VCaP (cell line): ENCODE results near the gene ACOX1.

Experiments
- H3K27ac ChIP-seq: fragments of 450-650 bp; 2 replicates; pipeline ENCODE4 v1.5.1; 2017
- CTCF ChIP-seq: fragments of 450-650 bp; conservative IDR thresholded peaks from 2 replicates; pipeline ENCODE4 v1.5.1; 2017; ENCODE audit warnings: mild to moderate bottlenecking, moderate library complexity

ACOX1 gene

GRCh38 chr17:76014100-76014924 lies 35.3 kb upstream of the ACOX1 start:
- peak; percentile 98 for TF ChIP-seq CTCF
- no peak overlapping the region; the same call in 1 of the 2 replicates for H3K27ac ChIP-seq

GRCh38 chr17:76013377-76013932 lies 34.5 kb upstream of the ACOX1 start:
- no peak for TF ChIP-seq CTCF
- no peak overlapping the region for H3K27ac ChIP-seq

GRCh38 chr17:76011951-76012350 lies 33.0 kb upstream of the ACOX1 start:
- H3K27ac ChIP-seq, result no peak overlapping the region
- TF ChIP-seq CTCF, result no peak

GRCh38 chr17:76009969-76010661 lies 31.1 kb upstream of the ACOX1 start:
- no peak overlapping the region for H3K27ac ChIP-seq
- no peak for TF ChIP-seq CTCF

- TF ChIP-seq CTCF, result no peak
- no peak overlapping the region for H3K27ac ChIP-seq
These were observed 30.5 kb upstream of the ACOX1 start for GRCh38 chr17:76009447-76009846.

- H3K27ac ChIP-seq, result no peak overlapping the region
These were observed 29.9 kb upstream of the ACOX1 start for GRCh38 chr17:76008630-76009425.

More at GRCh38 chr17:76008630-76009425, 29.9 kb upstream of the ACOX1 start:
- no peak for TF ChIP-seq CTCF
